ENCODE results near the gene KCNK10. TPM values are rescaled to one million over a fixed set of nuclear protein-coding genes. Genes with fewer than 3 reads are reported as not detected.

The KCNK10 gene
- total RNA-seq, 4 donors from 2014 or later: 0.02 TPM; not detected in 3

- intact Hi-C loops (cut with DNase I; ENCODE audit: low total_unique reads): no loop called here
- DNase-seq (ENCODE audit: low spot score in 2 of 2): no peak
- 93 to 97% methylated on average over 2 of the region's 2 CpGs for WGBS, 2 donors
These were observed 19.9 kb upstream of the KCNK10 start for GRCh38 chr14:88342980-88343379.

GRCh38 chr14:88340357-88340756 is 17.3 kb upstream of the KCNK10 start:
- no peak for DNase-seq (ENCODE audit: low spot score in 2 of 2)
- intact Hi-C loops (cut with DNase I; ENCODE audit: low total_unique reads): no loop called here
- TF ChIP-seq POLR2A (IDR thresholded peaks at IDR 0.05) (no peak), CTCF (IDR thresholded peaks at IDR 0.05) (no peak)

More at GRCh38 chr14:88342980-88343379, 19.9 kb upstream of the KCNK10 start:
- no peak overlapping the region for H3K4me3 ChIP-seq (ENCODE audit: low read depth, poor library complexity, severe bottlenecking)
- TF ChIP-seq POLR2A (IDR thresholded peaks at IDR 0.05) (no peak), CTCF (IDR thresholded peaks at IDR 0.05) (no peak)

GRCh38 chr14:88333036-88333435 is 10.0 kb upstream of the KCNK10 start:
- WGBS, 2 donors: 94% methylated on average over 1 of the region's 1 CpG
- intact Hi-C loops (cut with DNase I; ENCODE audit: low total_unique reads): no loop called here
- no peak for TF ChIP-seq POLR2A (IDR thresholded peaks at IDR 0.05)
- H3K4me3 ChIP-seq (ENCODE audit: low read depth, poor library complexity, severe bottlenecking): no peak overlapping the region
- no peak for DNase-seq (ENCODE audit: low spot score in 2 of 2)

More at GRCh38 chr14:88340357-88340756, 17.3 kb upstream of the KCNK10 start:
- H3K4me3 ChIP-seq (ENCODE audit: low read depth, poor library complexity, severe bottlenecking): no peak overlapping the region

GRCh38 chr14:88327497-88327896 is 4.4 kb upstream of the KCNK10 start:
- H3K4me3 ChIP-seq (ENCODE audit: low read depth, poor library complexity, severe bottlenecking): no peak overlapping the region
- TF ChIP-seq CTCF (IDR thresholded peaks at IDR 0.05) (no peak), POLR2A (IDR thresholded peaks at IDR 0.05) (no peak)
- 23 to 30% methylated on average over 1 of the region's 1 CpG for WGBS, 2 donors
- DNase-seq (ENCODE audit: low spot score in 2 of 2): no peak
- intact Hi-C loops (cut with DNase I; ENCODE audit: low total_unique reads): no loop called here

GRCh38 chr14:88326352-88327103 is 3.5 kb upstream of the KCNK10 start:
- no peak for TF ChIP-seq POLR2A (IDR thresholded peaks at IDR 0.05)
- no peak for TF ChIP-seq CTCF (IDR thresholded peaks at IDR 0.05)
- intact Hi-C loops (cut with DNase I; ENCODE audit: low total_unique reads): no loop called here
- WGBS, 2 donors: 1 to 3% methylated on average over 33 to 37 of the region's 37 CpGs
- H3K4me3 ChIP-seq (ENCODE audit: low read depth, poor library complexity, severe bottlenecking): no peak overlapping the region
- DNase-seq (ENCODE audit: low spot score in 2 of 2): no peak

GRCh38 chr14:88325883-88326282 is 2.8 kb upstream of the KCNK10 start:
- H3K4me3 ChIP-seq (ENCODE audit: low read depth, poor library complexity, severe bottlenecking): no peak overlapping the region
- WGBS, 2 donors: 12 to 14% methylated on average over 5 of the region's 5 CpGs
- DNase-seq (ENCODE audit: low spot score in 2 of 2): no peak
- no peak for TF ChIP-seq CTCF (IDR thresholded peaks at IDR 0.05)
- TF ChIP-seq POLR2A (IDR thresholded peaks at IDR 0.05): no peak
- intact Hi-C loops (cut with DNase I; ENCODE audit: low total_unique reads): no loop called here

All from lower leg skin (tissue), 4 donors.